Renal cortical epithelial cell (primary cell): ENCODE data around the gene LHFPL6. TPM values are rescaled to one million over a fixed set of nuclear protein-coding genes. Genes with fewer than 3 reads are reported as not detected.

Experiments
- DNase-seq: peaks from one replicate; pipeline ENCODE4 v3.0.0-alpha.2; 2011; ENCODE audit warnings: low read depth
- total RNA-seq: library from RNA; depleted of rRNA; stranded (reverse); fragments of >200 nt; gene quantifications from 2 replicates; pipeline ENCODE4 v1.2.3, GENCODE V29; 2014

The LHFPL6 gene
- 14.1 and 17.9 TPM in 2 replicates for total RNA-seq

DNA sequence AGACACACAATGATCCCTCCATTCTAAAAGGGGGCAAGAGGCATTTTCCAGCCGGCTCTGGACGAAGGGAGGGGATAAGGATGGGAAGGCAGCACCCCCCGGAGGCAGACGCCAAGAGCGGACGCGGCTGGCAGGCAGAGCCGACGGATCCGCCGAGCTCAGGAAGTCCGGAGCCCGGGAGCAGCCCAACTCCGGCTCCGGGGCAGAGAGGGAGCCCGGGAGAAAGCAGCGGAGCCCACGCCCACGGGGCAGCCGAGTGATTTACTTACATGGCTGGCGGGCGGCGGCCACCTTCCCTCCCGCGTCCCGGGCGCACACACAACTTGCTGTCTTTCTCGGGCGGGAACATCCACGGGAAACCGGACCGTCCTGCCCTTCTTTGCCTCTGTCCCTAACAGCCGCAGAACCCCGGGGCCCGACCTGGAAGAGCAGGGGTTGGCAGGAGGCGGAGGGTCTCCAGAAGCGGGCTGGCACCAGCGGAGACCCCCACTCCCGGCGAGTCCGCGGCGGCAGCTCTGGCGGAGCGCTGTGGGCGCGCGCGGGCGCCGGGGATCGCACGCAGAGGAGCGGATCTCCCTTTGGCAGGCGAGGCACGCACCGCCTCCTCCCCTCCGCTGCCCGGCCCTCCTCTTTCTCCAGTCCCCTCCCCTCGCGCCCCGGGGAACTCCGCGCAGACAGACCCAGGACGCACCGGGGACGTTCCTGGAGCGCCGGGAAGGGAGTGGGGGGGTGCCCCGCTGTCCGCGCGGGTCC lies at the start of gene LHFPL6:
Gene LHFPL6 (minus strand): TSS at position 580 of the 753 bp plus-strand sequence.
- peak; percentile 36 for DNase-seq

DNA sequence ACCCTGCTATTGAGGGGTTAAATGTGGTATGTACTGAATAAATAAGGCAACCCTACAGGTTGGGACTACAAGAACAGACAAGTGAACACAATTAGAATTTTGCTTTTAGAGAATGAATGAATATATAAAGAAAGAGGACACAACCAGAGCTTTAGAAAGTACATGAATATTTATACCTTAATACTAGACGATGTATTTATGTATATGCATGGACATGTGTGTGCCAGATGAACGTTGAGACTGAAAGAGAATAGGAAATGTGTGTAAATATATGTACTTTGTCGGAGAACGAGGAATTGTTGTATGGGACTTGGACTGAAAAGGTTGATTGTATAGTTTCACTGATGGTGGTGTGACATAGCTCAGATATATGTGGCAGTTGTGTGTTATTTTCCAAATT lies 43.1 kb upstream of the LHFPL6 start:
- no peak for DNase-seq

DNA sequence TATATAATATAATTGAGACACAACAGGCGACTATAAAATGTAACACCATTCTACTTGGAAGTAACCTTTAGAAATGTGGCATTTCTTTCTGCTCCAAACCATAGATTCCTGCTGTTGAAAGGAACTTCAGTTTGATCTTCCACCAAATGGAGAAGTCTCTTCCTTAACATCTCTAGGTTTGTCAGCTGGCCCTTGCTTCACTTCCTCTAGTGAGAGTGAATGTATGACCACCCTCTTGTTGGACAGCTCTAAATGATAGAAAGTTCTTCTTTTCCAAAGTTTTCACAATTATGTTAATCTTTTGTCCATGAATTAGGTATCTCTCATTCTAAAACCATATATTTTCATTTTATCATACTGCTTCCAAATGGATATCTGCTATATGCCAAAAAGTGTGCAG lies 38.7 kb upstream of the LHFPL6 start:
- DNase-seq = no peak

DNA sequence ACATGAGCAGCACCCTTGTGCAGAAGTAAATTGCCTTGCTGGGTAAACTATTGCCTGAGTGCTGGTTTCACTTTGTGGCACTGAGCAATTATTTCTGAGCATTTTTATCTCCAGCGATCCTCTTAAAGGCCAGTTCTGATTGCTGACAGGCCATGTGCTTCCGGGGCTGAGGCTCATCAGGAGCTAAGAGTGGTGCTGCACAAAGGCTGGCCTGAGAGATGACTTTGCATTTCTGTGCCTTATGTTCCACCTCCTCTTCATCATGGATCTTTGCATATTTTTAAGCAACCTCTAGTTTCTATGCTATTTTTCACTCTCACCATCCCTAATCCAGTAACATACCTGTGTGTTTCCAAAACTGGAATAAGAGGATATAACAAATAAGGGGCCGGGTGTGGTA lies 34.9 kb upstream of the LHFPL6 start:
- no peak for DNase-seq

DNA sequence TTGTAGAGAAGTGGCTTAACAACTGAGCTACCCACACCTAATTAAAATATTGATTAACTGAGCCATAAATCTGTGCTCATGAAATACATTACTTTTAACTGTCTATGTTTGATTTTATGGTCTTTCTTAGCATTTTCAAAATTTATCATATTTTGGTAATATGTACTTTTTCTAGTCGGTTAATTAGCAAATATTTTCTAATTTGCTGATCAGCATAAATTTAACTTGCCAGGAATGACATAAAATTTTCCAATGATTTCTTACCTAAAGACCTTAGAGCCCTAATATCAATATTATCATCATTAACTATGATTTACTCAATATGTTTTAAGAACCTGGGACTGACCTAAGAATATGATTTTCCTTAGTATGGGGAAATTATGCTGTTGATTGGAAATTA lies 32.6 kb upstream of the LHFPL6 start:
- no peak for DNase-seq

DNA sequence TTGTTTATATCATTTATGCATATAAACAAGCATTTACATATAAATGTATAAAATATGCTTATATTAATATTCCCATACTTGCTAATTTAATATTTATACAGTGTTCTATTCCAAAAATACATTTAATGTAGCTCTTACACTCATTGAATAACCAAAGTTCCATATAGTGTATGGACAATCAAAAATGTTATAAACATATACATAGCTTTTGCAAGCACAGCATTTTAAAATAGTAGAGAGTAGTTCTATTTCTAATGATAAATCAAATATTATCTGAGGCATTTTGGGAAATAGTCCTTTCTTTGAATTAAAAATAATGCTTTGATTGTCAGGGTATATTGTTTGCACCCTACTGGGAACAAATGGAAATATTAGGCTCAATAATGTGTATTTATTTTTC lies 30.0 kb upstream of the LHFPL6 start:
- DNase-seq = no peak

DNA sequence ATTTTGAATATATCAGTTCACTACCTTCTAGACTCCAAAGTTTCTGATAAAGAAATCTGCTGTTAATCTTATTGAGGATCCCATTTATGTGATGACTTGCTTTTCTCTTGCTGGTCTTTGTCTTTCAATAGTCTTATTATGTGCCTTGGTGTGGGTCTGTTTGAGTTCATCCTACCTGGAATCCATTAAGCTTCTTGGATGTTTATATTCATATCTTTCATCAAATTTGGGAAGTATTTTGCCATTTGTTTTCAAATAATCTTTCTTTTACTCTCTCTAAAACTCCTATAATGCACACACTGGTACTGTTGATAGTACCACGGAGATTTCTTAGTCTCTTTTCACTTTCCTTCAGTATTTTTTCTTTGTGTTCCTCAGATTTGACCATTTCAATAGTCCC lies 28.3 kb upstream of the LHFPL6 start:
- DNase-seq = no peak

DNA sequence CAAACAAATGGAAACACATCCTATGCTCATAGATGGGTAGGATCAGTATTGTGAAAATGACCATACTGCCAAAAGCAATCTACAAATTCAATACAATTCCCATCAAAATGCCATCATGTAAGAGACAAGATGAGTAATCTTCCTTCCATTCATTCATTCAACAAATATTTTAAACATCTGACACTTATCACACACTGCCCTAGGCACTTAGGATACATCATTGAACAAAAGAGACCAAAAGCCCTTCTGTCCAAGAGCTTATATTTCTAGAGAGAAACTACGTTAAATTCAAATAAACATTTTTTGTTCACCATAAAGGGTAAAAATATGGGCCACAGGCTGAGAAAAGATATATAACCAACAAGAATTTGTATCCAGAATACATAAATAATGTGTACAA lies 20.5 kb upstream of the LHFPL6 start:
- no peak for DNase-seq

DNA sequence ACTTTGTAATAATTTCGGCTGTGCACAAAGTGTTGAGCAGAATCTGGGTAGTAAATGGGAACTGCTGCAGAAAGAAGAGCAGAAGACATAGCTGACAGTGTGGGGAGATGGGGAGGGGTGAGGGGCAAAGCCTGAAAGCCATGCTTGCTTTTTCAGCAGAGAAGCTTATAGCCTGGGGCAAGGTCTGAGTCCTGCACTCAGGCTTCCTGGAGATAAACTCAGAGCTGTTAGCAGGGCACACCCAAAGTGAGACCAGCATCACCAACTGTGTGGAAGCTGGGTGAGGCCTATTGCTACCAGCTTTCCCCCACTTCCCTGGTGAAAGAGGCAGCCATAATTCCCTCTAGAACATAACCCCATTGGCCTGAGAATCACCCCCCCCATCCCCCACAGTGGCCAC lies 15.6 kb upstream of the LHFPL6 start:
- no peak for DNase-seq

DNA sequence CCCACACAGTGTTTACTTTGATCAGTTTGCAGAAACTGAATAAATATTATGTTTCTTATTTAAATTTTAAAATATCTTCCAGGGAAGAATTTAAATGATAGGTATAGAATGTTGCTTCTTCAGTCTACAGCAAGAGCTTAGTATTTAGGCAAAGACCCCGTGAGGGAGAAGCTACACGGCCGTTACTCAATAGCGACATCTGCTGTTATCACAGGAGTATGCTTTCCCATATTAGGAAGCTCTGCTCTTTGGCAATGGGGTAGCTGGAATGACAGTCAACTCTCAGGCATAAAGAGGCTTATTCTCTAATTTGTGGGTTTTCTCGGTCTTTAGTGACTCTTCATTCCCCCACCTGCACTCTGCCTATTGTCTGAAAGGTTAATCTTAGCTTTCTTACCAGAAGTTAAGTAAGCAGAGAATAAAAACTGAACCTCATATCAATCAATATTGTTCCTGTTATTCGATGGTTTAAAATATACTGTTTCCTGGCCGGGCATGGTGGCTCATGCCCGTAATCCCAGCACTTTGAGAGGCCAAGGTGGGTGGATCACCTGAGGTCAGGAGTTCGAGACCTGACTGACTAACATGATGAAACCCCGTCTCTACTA lies 13.2 kb upstream of the LHFPL6 start:
- peak; percentile 61 for DNase-seq

DNA sequence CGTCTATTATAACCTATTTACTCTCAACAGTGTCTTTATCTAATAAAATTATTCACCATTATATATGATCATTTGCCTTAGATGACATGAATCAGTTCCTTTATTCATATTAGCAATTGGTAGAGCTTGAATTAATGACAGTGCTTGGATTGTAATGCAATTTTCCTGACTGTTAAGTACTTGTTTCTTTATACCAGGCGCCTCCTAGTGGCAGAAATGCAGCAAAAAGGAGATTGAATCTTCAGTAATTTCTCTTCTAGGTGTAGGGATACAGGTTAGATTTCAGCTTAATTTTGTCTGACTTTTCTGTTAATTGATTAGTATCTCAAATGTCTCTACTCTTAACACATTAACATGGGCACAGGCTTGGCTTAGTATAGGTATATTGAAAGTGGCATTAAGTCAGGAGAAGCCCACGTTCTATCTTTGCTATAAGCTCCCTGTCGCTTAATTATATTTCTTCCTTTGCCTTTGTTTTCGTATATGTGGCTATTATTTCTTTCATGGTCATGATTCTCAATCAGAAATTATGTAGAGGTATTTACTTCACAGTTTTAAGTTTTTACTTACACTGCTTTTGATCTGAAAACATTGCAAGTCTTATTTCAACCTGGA lies 9.1 kb upstream of the LHFPL6 start:
- DNase-seq = peak; percentile 75

DNA sequence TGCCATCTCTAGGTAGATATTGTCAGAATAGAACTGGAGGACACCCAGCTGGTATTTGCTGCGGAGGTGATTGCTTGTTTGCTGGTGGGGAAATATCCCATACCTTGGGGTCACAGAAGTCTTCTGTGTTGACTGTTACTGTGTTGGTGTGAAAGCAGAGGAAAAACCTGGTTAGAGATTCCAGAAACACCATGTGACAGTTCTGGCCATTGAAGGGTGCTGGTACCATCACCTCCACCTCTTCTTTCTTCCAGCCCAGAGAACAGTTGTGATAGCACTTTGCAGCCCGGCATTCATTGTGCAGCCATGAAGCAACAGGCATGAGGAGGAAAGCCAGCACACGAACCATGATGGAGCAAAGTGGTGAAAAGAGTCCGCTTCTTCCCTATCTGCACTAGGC lies 4.9 kb upstream of the LHFPL6 start:
- no peak for DNase-seq

DNA sequence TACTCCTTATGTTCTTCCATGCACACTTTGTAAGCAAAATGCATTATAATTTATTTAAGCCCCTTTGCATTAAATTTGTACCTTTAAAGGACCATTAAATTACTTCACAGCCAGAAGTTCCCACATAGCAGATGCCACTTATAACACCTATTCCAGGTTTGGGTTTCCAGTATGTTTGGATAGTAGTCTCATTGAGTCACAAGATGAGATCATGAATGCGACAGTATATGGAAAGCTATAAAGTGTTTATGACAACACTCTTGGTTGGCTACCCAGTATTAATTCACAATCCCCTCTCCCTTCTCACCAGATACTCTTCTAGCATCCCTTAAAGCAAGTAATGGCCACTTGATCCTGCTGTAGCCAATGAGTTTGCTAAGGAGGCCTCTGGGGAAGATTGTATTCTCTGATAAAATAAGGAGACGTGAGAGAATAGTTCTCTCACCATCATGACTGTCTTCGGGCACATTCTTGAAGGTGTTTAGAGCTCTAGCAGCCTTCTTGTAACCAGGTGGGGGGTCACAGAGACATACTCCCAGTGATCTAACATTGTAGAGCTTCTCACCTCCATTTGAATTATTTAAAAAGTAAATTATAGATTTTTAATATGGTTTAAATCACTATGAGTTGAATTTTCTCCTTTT lies 2.8 kb upstream of the LHFPL6 start:
- no peak for DNase-seq

DNA sequence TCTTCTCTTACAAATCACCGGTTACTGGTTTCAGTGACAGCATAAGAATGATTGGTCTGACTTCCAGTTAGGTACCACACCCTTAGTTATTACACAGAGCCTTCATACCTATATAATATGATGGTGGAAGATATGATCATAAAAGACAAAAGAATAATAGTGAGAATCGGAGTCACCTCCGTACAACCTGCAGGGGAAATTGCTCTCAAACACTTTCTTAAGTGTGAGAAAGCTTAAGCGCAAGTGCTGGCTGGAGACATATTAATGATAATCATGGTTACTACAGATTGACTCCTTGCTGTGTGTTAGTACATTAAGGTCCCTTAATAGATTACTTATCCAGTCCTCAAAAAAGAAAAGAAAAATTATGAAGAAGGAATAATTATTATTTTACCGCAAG lies 1.8 kb upstream of the LHFPL6 start:
- DNase-seq = no peak

DNA sequence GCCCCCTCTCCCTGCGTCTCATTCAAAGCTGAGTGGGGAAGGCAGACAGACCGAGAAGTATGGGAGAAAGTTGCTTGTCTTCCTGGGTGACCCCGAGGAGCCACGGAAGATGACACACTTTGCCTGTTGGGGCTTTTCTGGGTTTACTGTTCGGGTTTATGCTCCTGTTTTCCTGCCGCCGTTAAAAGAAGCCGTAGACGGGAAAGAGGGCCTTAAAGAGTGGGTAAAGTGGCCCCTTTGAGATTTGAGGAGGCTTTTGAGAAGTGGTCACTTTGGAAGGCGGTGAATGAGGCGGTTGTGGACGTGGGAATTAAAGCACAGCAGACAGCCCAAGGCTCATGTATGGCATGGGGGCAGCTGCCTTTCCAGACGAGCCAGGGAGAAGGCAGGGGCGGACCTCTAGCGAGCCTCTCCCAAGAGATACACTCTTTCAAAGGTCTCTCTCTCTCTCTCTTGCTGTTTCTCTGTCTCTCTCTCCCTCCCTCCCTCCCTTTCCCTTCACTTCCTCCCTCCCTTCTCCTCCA lies 493 bp upstream of the LHFPL6 start:
- DNase-seq = no peak

DNA sequence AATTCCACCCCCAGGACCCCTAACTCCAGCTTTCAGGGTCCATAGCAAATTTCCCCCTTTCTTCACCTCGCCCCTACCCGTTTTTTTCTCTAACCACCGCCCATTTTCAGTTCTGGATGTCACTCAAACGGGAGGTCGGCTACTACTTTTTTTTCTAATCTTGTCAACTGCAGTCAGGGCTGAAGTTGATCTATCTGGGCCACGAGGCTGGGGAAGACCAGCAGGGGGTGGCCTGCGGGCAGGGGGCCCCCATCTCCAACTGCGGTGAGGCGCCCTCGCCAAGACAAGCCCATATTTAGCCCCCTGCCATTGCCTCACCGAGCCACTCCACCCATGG lies 748 bp downstream of the LHFPL6 start:
- DNase-seq = no peak

DNA sequence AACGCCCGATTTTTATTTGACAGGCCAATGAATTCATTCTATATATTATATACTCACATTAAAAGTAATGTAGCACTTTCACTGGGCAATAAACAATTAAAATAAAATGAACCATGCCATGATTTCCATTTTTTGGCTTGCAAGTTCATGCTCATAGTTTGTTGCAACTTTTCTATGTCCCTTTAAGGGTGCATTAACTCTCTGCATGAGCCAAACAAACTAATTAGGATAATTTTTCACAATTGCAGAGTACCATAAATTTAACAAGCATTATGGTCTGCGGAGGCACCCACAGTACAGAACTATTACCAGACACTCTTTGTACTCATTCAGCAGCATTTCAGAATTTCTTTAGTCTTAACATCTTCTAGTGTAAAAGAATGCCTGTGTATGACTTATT lies 1.4 kb downstream of the LHFPL6 start:
- DNase-seq = no peak

DNA sequence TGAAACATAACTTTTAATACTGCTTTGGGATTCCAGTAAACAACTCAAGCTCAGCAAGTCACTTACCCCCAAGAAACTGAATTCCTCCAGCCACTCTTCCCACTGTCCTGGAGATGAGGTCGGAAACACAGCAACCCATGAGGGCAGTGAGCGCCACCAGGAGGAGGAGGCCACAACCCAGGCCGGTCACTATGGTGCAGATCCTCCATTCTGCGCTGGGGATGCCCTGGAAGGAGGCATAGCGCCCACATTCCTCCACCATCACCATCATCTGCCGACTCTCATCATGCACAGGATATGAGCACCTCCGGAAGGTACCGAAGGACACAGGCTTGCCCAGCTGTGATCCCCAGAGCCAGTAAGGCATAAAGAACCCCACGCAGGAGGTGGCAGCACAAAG lies 2.2 kb downstream of the LHFPL6 start:
- DNase-seq = no peak

DNA sequence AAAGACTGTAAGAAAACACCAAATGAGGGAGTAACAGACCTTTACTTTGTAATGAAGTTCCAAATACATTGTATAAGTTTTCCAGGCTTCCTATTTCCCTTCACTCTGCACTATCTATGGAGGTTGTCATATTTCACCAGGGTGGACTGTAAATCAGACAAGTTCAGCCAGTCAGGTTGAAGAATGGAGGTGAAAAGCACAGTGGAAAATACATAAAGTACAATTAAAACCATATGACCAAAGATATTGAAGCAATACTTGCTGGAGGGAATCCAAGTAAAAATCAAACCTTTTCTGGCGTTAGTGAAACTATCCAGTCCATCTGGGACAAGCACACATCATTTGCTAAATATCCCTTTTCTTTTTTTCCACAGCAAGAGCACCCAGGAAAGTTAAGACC lies 3.2 kb downstream of the LHFPL6 start:
- no peak for DNase-seq

DNA sequence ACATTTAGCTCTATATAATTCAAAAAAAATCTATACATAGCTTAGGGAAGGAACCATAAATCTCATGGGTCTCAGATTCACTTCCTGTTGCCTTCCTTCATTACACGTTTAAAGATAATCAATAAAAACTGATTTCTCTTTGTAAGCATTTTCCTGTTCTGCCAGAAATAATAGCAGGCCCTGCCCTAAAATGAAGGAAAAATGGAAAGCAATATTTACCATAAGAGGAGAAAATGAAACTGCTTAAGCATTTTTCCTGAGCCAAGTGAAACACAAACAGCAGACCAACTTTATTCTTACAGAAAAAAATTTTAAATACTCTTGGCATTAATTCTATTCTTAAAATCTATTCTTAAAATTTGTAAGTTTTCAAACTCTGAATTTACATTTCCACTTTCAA lies 4.0 kb downstream of the LHFPL6 start:
- no peak for DNase-seq

DNA sequence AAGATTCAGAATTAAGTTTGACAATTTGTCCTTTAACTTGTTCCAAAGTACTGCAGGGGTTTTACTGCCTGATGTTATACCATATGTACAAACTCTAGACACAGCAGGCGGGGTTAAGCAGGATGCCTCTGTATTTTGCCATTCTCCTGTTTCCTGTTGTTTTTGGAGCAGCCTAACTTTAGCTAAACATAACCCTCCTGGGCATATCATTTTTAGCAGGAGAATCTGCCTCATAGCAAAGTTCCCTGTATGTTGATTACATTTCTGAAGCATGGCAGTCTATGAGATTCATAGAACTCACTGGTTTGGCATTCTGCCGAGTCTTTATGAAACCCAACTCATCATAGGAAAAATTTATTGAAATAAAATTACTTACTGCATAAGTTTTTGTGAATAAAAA lies 5.2 kb downstream of the LHFPL6 start:
- DNase-seq = no peak

DNA sequence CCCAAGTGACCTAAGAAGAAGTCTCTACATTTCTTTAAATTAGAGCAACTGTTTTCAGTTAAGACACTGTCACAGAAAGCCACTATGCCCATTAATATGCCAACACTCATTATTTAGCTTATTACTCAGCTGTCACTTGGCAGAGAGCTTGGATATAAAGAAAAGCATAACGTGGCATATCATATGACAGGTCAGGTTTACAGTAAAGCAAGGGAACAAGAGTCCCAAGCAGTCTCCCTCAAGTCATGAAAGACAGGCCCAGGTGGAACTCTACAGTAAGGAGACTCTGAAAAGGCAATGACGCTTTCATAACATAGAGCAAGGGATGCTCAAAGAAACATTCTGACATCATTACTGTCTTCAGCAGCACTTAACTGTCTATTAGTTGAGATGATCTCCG lies 6.3 kb downstream of the LHFPL6 start:
- DNase-seq = no peak

DNA sequence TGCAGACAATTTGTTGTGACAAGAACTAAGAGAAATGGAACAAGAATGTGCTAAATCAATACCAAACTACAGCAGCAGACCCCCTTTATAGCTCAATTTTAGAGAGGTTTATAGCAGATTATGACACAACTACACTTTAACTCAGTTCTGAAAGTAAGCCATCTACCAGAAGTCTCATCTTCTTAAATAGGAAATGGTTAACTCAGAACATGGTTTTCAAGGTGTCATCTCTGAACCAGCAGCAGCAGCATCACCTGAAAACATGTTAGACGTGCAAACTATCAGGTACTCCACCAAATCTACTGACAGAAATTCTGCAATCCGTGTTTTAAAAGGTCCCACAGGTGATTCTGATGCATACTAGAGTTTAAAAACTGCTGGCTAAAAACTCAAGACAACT lies 6.8 kb downstream of the LHFPL6 start:
- no peak for DNase-seq
